ENCODE data around the gene ICOSLG.
"Not testable (repeated sequence)": the region's sequence is repeated elsewhere in the genome, so short reads cannot be mapped to it uniquely, and the experiment has no call there.

The ICOSLG gene, protein sequence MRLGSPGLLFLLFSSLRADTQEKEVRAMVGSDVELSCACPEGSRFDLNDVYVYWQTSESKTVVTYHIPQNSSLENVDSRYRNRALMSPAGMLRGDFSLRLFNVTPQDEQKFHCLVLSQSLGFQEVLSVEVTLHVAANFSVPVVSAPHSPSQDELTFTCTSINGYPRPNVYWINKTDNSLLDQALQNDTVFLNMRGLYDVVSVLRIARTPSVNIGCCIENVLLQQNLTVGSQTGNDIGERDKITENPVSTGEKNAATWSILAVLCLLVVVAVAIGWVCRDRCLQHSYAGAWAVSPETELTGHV

GRCh38 chr21:44240842-44241241, at the start of gene ICOSLG:
Gene ICOSLG (minus strand): TSS chr21:44240943. CDS start chr21:44240817, 126 bp downstream.
- DNase-seq, result not testable (repeated sequence)

DNA sequence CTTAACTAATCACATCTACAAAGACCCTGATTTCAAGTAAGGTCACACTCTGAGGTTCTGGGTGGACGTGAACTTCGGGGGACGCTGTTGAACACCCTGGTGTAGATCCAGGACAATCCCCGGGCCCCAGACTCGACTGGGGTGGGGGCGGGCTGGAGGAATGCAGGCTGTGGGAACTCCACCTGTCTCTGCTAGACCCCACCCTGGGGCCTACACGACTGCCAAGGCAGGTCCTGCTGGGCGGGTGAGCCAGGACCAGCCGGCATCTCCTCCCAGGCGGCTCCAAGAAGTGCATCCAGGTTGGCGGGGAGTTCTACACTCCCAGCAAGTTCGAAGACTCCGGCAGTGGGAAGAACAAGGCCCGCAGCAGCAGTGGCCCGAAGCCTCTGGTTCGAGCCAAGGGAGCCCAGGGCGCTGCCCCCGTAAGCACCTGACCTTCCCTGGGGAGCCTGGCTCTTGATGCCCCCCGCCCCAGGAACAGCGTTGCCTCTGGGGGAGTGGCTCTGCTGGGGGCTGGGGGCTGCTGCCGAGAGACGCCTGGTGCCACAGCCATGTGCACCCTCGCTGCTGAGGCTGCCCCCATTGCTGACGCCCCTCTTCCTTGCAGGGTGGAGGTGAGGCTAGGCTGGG, 48.8 kb upstream of the ICOSLG start:
- no peak for DNase-seq

DNA sequence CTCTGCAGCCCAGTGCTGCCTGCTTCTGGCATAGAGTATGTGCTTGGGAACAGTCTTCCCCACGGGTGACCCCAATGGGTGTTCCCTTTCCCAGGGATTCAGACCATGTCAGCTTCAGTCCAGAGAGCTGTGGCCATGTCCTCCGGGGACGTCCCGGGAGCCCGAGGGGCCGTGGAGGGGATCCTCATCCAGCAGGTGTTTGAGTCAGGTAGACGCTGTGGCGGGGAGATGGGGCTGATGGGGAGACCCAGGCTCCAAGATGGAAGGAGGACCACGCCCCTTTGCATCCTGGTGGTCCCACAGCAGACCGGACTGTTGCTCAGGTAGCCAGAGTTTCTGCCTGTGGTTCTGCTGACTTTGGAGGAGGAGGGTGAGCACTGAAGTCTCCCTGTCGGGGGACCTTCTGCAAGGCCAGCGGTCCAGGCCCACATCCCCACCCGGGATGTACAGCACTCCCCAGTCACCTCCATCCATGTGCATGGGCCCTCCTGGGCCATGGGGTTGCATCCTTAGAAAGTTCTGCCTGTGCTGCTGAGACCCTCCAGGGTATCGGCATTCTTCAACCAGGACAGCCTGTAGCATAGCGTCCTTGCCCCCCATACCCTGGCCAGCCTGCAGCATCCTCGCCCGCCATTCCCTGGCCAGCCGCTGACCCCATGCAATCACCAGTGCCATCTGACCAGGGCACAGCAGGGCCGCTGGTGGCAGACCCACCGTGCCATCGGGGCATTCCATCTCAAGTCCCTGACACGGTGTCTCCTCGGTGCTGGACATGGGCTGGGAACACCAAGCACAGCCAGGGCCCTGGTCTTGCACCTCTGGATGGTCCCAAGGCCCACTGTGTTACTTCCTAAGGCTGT, 47.7 kb upstream of the ICOSLG start:
- DNase-seq, result no peak

- no peak for DNase-seq
These were observed 46.2 kb upstream of the ICOSLG start for GRCh38 chr21:44286716-44287632.

DNA sequence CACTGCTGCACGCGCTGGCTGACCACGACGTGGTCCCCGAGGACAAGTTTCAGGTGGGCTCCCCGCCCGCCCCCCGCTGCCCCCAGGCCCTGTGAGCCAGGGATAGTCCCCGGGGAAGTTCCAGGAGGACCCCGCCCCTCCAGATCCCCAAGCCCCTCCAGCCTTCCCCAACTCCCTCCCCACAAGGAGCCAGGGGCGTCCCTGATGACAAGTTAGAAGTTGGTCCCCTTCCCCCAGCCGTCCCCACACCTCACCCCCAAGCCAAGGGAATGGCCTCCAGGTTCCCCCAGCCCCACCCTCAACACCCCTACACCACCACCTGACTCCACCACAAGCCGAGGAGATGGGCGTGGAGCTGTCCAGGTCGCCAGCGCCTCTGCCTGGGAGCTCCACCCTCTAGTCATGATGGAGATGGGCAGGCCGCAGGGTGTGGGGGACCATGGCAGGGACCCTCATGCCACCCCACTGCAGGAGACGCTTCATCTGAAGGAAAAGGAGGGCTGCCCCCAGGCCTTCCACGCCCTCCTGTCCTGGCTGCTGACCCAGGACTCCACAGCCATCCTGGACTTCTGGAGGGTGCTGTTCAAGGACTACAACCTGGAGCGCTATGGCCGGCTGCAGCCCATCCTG, 45.5 kb upstream of the ICOSLG start:
- DNase-seq, result no peak

DNA sequence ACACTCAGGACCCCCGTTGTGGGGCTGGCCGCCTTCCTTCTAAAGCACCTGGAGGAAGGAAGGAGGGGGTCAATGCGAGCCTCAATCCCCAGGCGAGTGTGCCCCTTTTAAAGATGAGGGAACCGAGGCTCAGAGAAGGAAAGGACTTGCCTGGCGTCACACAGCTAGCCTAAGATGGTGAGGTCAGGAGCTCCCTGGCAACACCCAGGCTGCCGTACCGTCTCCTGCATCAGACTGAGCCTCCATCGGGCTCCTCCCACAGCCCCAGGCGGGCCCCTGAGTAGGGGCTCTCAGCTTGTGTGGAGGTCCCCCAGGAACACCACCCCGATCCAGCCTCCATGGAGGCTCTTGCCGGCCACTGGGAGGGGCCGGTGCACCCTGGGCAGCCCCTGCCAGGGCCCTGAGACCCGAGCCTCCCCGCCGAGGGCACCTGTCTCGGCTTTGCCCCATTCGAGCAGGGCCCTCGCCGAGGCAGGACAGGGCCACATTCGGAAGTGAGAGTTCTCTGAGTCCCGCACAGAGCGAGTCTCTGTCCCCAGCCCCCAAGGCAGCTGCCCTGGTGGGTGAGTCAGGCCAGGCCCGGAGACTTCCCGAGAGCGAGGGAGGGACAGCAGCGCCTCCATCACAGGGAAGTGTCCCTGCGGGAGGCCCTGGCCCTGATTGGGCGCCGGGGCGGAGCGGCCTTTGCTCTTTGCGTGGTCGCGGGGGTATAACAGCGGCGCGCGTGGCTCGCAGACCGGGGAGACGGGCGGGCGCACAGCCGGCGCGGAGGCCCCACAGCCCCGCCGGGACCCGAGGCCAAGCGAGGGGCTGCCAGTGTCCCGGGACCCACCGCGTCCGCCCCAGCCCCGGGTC, 44.6 kb upstream of the ICOSLG start, which contains the start of gene AIRE:
Gene AIRE, plus strand, starts transcription at position 739 of the 855 bp plus-strand sequence. CDS start 131 bp downstream, outside the sequence.
- DNase-seq, result no peak

- no peak for DNase-seq
These were observed 43.2 kb upstream of the ICOSLG start for GRCh38 chr21:44283948-44284347.

DNA sequence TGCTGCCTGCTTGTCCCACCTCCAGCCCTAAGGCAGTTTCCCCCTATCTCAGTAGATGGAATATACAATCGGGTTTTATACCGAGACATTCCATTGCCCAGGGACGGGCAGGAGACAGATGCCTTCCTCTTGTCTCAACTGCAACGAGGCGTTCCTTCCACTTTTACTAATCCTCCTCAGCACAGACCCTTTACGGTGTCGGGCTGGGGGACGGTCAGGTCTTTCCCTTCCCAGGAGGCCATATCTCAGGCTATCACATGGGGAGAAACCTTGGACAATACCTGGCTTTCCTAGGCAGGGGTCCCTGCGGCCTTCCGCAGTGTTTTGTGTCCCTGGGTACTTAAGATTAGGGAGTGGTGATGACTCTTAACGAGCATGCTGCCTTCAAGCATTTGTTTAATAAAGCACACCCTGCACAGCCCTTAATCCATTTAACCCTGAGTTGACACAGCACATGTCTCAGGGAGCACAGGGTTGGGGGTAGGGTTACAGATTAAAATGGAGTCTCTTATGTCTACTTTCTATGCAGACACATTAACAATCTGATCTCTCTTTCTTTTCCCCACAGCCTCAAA, 42.6 kb upstream of the ICOSLG start:
- not testable (repeated sequence) for DNase-seq

DNA sequence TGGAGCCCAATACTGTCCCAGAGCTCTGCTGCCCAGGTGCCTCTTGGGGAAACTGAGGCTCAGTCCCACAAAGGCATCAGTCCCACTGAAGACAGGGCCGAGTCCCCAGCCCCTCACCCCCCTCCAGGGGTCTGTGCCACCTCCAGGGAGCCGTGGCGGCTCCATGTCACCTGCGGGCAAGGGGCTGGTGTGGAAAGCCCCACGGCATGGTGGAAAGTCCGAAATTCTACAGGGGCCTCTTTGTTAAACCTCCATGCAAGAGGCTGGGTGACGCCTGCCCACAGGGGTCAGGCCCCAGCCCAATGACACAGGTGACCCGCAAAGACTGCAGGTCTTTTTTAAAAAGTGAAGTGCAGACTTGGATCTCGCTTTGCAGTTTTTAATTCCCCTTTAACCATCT, 41.6 kb upstream of the ICOSLG start:
- no peak for DNase-seq

- no peak for DNase-seq
These were observed 41.1 kb upstream of the ICOSLG start for GRCh38 chr21:44281801-44282200.

- DNase-seq, result no peak
These were observed 38.9 kb upstream of the ICOSLG start for GRCh38 chr21:44279354-44280260.

GRCh38 chr21:44275041-44275440, 34.3 kb upstream of the ICOSLG start:
- no peak for DNase-seq

- no peak for DNase-seq
These were observed 32.3 kb upstream of the ICOSLG start for GRCh38 chr21:44273046-44273445.

- no peak for DNase-seq
These were observed 31.6 kb upstream of the ICOSLG start for GRCh38 chr21:44272284-44272858.

GRCh38 chr21:44271558-44272283, 31.0 kb upstream of the ICOSLG start:
- no peak for DNase-seq

- DNase-seq, result no peak
These were observed 28.3 kb upstream of the ICOSLG start for GRCh38 chr21:44269090-44269489.

DNA sequence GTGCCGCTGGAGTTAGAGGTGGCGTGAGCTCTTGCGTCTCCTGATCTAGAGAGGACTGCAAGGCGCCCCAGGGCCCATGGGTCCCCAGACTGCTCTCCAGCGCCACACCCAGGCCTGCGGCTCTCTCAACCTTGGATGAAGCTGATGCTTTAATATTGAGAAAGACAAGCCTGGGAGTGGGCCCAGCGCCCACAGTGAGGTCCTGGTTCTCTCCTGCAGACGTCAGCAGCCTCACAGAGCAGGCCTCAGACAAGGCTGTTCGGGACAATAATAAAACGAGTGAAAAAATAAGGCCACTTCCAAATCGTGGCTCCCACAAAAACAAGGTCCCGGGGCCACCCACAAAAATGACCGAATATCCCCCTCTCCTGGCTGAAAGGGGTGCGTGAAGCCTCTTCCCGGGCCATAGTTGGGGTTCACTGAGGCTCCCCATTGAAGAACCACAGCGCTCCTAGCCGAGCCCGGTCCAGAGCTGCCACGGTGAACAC, 27.0 kb upstream of the ICOSLG start:
- DNase-seq, result no peak

DNA sequence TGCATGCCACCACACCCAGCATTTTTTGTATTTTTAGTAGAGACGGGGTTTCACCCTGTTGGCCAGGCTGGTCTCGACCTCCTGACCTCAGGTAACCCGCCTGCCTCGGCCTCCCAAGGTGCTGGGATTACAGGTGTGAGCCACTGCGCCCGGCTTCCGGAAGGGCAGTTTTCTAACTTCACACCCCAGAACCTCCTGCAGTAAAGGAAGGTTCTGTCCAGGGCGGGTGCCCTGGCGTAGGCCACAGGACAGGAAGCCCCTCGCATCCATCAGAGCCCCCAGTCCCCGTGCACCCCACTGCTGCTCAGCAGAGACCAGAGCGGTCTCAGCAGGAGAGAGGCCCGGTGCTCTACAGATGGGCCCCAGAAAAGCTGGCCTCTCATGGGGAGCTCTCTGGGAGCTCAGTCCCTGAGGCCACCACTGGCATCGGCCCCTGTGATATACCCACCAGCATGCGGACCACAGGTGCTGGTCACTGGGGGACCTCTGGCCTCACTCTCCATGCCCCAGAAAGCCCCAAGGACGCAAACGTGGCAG, 25.1 kb upstream of the ICOSLG start:
- DNase-seq, result no peak

Measured in stimulated activated CD4-positive, alpha-beta T cell treated with anti-CD3 and anti-CD28 coated beads, Interleukin-4, amount 100 ng/mL, for 4 hours (primary cell).